NCI-H1417 (cell line): ENCODE results near the gene DPF1.
A peak's percentile ranks its signal among the peaks of the same experiment; 100 is the strongest.

Experiments
- DNase-seq, 3 experiments: peaks; one replicate each; lab custom pipeline; 2025; lab: John Stamatoyannopoulos, UW

DPF1 gene

DNA sequence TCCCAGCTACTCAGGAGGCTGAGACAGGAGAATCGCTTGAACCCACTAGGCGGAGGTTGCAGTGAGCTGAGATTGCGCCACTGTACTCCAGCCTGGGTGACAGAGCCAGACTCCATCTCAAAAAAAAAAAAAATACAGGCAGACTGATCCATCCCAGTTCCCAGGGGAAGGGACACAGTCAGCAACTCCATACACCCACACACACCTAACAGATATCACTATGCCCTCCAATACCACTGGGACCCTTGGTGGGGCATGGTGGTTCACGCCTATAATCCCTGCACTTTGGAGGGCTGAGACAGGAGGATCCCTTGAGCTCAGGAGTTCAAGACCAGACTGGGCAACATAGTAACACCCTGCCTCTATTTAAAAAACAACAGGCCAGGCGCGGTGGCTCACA lies 2.6 kb downstream of the DPF1 start:
- no peak for DNase-seq

GRCh38 chr19:38219221-38219620 lies 4.8 kb downstream of the DPF1 start:
- no peak for DNase-seq

DNA sequence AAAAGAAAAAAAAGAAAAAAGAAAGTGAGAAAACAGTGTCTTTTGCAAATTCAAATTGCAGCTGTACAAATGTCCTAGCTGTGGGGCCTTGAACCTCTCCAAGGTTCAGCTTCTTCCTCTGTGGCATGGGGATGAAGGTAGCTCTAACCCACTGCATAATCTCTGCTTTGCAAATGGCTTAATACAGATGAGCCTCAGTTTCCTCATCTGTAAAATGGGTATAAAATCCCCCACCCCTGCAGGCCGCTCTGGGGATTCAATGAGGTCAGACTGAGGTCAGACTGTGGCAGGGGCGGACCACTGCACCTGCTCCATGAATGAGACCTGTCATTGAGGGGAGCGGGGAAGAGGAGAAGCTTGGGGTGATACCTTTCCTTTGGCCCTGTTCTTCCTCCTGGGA lies 5.8 kb downstream of the DPF1 start:
- no peak for DNase-seq

DNA sequence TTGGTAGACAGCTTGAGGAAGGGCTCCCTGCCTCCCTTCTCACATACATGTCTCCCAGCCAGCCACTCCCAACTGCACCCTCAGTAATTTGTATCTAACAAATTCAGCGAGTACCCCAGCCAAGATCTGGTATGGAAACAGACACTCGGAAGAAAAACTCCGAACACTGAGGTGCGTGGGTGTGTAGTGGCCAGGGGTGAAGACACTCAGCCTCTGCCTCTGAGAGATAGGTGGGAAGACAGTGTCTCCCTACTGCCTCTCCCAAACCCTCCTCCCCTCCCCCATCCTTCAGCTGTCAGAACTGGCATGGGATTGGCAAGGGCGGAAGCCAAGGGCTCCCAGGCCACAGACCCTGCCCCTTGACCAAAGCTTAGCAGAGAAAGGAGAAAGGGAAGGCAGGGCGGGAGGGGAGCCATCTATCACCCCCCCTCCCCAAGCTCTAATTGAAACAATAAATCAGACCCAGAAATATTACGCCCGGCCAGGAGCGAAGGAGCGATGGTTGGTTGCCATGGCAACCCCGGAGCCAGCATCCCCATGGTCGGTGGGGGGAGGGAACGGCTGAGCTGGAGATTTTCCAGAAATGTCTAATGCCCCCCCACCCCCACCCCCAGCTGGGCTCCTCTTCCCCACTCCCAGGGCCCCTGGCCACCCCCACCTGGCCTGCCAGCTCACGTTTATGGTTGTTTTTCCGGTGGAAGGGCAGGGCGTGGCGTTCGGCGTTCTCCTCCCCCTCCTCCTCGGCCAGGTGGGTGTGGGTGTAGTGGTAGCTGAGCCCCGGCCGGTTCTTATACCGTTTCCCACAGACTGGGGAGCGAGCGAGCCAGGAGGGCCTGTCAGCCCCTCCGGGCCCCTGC lies 7.0 kb downstream of the DPF1 start:
- peak in 2 of 3 experiments; percentile 77 to 81 for DNase-seq

- DNase-seq: peak in 1 of 3 experiments; percentile 28
Measured at GRCh38 chr19:38213911-38214625, 10.0 kb downstream of the DPF1 start.

DNA sequence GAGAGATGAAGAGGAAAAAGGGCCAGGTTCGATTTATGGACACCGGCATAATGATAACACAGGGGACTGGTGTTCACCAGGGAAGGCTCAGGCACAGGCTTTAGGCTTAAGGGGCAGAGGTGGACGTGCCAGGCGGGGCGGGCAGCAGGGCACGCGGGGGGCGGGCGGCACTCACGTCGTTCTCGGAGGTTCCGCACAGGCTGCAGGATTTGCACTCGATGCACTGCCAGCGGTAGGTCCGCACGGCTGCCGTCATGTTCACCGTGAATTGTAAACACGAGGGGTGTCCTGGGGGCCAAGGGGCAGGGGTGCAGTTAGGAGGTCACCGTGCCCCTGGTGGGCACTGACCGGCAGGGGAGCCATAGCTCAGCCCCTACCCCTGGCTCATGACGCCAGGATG lies 10.6 kb downstream of the DPF1 start:
- no peak for DNase-seq

GRCh38 chr19:38211766-38212165 lies 12.3 kb downstream of the DPF1 start:
- DNase-seq: no peak

- peak in 1 of 3 experiments; percentile 24 for DNase-seq
Measured at GRCh38 chr19:38211151-38211591, 12.9 kb downstream of the DPF1 start.

GRCh38 chr19:38210458-38210987 lies 13.5 kb downstream of the DPF1 start:
- DNase-seq: peak; percentile 77 to 90 (median 81)

DNA sequence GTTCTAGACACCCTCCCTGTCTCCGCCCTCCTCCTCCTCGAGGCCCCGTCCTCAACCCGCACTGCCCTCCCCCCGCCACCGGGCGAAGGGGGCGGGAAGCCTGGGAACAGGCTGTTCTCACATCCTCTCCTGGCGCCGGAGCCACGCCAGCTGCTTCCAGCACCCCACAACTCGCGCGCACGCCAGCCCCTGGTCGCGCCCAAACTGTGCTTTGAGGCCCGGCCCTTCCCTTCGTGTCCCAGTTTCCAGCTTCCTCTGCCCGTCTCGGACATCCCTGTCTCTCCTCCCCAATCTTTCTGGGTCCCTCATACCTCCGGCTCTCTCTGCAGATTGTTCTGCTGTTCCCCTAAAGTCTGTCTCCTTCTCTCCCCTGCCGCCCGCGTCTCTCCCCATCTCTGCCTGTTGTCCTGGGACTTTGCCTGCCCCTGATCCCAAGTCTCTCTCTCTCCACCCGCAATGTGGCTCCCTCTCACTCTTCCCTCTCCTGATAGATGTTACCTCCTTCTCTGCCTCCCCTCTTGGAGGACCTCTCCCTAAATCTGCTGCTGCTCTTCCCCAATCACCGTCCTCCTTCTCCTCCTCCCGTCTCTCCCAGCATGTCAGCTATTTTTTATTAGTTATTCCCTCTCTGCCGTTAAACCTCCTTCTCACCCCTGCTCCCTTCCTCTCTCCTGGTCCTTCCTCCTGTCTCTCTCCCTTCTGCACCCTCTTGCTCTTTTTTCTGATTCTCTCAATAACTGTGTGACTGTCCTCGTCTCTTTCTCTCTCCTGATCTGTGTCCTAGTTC lies 14.2 kb downstream of the DPF1 start:
- DNase-seq: peak; percentile 43 to 59 (median 53)

DNA sequence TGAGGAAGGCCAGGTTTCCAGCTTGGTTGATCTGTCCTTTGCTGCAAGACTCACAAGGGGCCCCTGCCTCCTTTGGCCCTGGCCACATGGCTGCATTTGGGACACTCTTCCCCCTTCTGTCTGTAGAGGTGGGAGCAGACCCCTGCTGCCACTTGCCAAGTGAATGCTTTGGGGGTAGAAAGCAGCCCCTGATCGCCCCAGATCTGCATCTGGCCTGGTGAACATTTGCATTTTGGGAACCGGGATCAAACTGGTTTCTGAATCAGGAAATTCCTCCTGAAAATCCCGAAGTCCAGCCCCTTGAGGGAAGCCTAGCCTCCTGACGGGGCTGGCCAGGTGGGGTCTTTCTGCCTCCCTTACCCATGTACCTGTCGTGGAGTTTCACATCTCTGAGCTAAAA lies 14.9 kb downstream of the DPF1 start:
- DNase-seq: no peak

- DNase-seq: no peak
Measured at GRCh38 chr19:38208571-38208970, 15.5 kb downstream of the DPF1 start.

DNA sequence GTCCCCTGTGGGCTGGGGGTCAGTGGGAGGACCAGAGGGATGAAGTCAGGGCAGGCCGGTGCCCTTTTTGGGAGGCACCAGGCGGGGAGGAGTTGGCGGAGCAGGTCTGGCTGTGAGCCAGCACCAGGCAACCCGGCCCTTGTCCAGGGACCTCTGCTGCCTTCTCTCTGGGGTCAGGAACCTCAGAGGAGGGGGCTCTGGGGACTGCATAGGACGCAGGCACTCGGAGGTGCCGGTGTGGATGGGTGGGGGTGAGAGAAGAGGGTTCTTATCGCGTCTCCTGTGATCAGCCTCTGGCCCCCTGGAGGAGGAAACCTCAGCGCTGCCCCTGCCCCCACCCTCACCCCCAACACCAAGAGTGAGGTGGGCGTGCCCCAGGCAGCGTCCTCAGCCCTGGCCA lies 16.5 kb downstream of the DPF1 start:
- no peak for DNase-seq

DNA sequence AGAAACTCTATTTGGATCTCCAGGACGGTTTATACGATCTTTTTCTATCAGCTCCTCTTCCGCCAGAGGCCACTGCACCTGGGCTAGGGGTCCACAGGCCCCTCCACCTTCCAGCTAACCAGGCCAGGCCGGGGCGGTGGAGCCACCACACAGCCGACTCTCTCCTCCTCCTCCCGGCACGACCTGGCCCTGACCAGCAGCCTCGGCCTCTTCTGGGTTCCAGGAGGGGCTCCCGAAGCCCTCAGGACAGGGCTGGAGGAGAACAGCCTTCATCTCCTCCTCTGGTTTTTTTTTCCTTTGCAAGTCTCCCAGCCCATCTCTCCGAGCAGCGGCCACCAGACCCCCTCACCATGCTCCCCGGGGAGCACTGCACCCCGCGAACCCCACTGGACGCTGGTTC lies 17.1 kb downstream of the DPF1 start:
- DNase-seq: no peak

DNA sequence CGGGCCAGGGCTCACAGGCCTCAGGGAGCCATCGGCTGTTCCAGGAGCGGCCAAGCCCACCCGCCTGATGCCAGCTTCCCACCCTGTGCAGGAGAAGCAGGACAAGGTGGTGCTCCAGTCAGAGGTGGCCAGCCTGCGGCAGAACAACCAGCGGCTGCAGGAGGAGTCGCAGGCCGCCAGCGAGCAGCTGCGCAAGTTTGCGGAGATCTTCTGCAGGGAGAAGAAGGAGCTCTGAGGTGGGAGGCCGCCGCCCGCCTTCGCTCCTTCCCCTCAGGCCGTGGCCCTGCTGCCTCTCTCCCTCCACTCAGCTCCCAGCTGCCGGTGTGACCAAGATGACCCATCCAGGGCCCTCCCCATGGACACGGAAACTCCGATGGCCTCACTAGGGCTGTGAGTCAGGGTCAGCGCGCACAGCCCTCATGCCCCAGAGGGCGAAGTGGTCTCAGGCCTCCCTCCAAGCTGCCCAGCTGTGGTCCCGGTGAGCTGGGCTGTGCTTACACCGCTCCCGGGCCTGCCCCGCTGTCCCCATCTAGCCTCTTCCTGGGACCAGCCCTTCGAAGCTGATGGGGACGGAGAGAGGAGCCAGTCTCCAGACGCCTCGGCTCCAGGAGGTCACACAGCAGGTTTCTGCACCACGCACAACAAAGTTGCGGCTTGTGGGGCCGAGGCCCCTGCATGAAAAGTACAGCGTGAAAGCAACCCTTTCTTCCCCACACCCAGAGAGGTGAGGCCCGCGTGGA lies 17.8 kb downstream of the DPF1 start:
- DNase-seq: no peak

DNA sequence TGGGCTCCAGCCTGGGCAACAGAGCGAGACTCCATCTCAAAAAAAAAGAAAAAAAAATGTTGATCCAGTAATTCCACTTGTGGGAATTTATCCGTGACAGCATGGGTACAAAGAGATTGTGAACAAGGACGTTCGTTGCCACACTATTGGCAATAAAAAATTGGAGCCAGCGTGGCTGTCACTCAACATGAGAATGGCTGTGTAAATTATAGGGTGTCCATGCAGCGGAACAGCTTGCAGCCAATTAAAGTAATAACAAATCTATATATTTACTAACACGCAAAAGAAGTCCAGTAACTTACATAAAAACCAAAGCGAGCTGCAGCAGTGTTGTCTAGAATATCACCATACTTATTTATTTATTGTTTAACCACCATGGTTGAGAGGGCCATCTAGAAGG lies 19.3 kb downstream of the DPF1 start:
- peak; percentile 70 to 95 (median 78) for DNase-seq

- peak; percentile 65 to 97 (median 93) for DNase-seq
Measured at GRCh38 chr19:38204096-38204495, 19.9 kb downstream of the DPF1 start.

GRCh38 chr19:38203197-38203596 lies 20.8 kb downstream of the DPF1 start:
- DNase-seq: no peak

DNA sequence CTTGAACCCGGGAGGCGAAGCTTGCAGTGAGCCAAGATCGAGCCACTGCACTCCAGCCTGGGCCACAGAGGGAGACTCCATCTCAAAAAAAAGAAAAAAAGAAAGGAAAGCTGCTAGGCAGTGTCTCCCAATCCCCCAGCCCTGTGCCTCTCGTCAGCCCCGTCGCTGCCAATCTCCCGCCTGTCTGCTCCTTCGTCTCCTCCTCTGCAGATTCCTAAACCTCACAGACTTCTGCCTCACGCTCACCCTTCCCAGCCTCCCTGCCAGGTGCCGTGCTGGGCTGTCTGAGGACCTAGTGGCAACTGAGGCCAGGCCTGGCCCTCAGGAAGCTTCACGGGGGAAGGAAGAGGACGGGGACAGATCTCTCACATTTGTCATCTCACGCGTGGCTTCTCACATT lies 21.5 kb downstream of the DPF1 start:
- DNase-seq: no peak

DNA sequence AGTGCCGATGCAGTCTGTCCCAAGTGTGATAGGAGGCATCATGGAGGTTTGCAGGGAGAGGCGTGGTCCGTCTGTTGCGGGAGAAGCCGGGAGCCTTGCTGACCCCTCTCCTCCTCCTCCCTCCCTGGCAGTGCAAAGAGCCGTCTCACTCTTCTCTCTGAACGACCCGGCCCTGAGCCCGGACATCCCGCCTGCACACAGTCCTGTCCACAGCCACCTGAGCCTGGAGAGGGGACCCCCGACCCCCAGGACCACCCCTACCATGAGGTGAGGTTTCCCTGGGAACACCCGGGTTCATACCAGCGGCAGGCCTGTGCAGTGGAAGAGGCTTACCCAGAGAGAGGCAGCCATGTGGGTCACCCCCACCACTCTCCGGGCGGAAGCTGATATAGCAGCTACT lies 22.3 kb downstream of the DPF1 start:
- DNase-seq: no peak

- no peak for DNase-seq
Measured at GRCh38 chr19:38199340-38199739, 24.7 kb downstream of the DPF1 start.
